HFFc6 (cell line): Measurements from ENCODE around the gene ZNF692. TPM values are rescaled to one million over a fixed set of nuclear protein-coding genes. Genes with fewer than 3 reads are reported as not detected.

ENCODE experiments used
- DNase-seq: peaks from one replicate; pipeline ENCODE4 v3.0.0-alpha.2; 2018
- H3K27ac Mint-ChIP-seq: 2 replicates; pipeline ENCODE4 v1.8.0; 2020; ENCODE audit warnings: mild to moderate bottlenecking, mixed read lengths
- H3K27me3 Mint-ChIP-seq: 2 replicates; pipeline ENCODE4 v1.8.0; 2021; ENCODE audit warnings: mild to moderate bottlenecking, moderate library complexity, mixed read lengths; ENCODE audit not compliant: insufficient read depth
- H3K36me3 Mint-ChIP-seq: 2 replicates; pipeline ENCODE4 v1.8.0; 2021; ENCODE audit warnings: low read depth, mixed read lengths
- H3K4me1 Mint-ChIP-seq: 2 replicates; pipeline ENCODE4 v1.8.0; 2020; ENCODE audit warnings: low read depth, mixed read lengths
- H3K4me3 Mint-ChIP-seq: 2 replicates; pipeline ENCODE4 v1.8.0; 2020; ENCODE audit warnings: mild to moderate bottlenecking, moderate library complexity, mixed read lengths
- H3K9me3 Mint-ChIP-seq: 2 replicates; pipeline ENCODE4 v1.8.0; 2020; ENCODE audit warnings: mild to moderate bottlenecking, mixed read lengths
- total RNA-seq, 6 experiments: library from RNA; stranded (reverse); fragmentation: NEBNext Ultra II Directional; extraction: Animal tissue kit (Norgen Biotek cat#: 25700); gene quantifications; 2 replicates in 1 of 6; 3 replicates in 5 of 6; pipeline ENCODE4 v1.2.3, GENCODE V29; 2021
- TF ChIP-seq, protein P1 (sequence below): fragments of 200-600 bp; sonication (generic); IDR thresholded peaks from 2 replicates; pipeline ENCODE4 v1.5.0; 2021; ENCODE audit warnings: antibody characterized with exemption, mild to moderate bottlenecking

ZNF692 gene
- total RNA-seq, 6 experiments from 2014 or later, result 18.4 to 28.9 (median 21.1) TPM

DNA sequence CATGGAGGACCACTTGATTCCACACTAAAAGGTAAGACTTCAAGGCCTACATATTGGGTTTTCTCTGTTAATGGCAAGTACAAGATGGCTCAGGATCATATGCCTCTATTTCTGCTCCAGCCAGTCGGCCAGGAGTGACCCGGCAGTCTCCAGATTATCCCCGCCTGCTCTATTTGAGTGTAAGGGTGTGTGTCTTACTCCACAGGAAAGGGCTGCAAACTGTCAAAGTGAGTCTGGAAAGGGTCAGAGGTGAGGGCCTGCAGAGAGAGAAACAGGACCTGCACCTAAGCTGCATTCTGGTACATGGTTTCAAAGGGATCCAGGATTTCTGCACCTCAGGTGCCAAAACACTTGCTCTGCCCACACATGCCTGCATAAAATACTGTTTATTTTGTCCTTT is 9.2 kb downstream of the ZNF692 start:
- H3K36me3 Mint-ChIP-seq, result peaks cover 6% of the 10 kb centered on the region
- no peak overlapping the region for H3K27ac Mint-ChIP-seq
- no peaks in the 10 kb centered on the region for H3K4me1 Mint-ChIP-seq
- no peaks in the 10 kb centered on the region for H3K9me3 Mint-ChIP-seq
- peaks cover 1% of the 10 kb centered on the region; the same call in 1 of the 2 replicates for H3K27me3 Mint-ChIP-seq
- no peak for DNase-seq
- TF ChIP-seq, protein P1, sequence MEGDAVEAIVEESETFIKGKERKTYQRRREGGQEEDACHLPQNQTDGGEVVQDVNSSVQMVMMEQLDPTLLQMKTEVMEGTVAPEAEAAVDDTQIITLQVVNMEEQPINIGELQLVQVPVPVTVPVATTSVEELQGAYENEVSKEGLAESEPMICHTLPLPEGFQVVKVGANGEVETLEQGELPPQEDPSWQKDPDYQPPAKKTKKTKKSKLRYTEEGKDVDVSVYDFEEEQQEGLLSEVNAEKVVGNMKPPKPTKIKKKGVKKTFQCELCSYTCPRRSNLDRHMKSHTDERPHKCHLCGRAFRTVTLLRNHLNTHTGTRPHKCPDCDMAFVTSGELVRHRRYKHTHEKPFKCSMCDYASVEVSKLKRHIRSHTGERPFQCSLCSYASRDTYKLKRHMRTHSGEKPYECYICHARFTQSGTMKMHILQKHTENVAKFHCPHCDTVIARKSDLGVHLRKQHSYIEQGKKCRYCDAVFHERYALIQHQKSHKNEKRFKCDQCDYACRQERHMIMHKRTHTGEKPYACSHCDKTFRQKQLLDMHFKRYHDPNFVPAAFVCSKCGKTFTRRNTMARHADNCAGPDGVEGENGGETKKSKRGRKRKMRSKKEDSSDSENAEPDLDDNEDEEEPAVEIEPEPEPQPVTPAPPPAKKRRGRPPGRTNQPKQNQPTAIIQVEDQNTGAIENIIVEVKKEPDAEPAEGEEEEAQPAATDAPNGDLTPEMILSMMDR, result no peak
- H3K4me3 Mint-ChIP-seq, result no peak overlapping the region

DNA sequence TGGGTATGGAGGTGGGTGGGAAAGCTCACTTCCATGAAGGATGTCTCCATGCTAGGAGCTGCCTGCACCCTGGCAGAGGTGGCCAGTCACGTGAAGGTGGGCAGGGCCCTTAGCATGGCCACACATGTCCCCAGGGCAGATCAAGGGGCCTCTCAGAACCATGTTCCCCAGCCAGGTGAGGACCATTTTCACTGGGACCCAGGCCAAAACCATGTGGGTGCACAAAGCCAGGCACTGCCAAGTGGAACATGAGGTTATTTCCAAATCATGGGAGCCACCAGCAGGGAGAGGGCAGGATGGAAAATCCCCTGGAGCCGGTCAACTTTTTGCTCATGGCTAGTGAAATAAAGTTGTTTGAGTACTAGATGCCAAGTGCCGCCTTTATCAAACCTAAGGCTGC is 9.7 kb downstream of the ZNF692 start:
- H3K4me1 Mint-ChIP-seq, result no peaks in the 10 kb centered on the region
- H3K36me3 Mint-ChIP-seq, result peaks cover 6% of the 10 kb centered on the region
- DNase-seq, result no peak
- no peaks in the 10 kb centered on the region for H3K9me3 Mint-ChIP-seq
- TF ChIP-seq, protein P1, result no peak
- peaks cover under 1% of the 10 kb centered on the region; the same call in 1 of the 2 replicates for H3K27me3 Mint-ChIP-seq
- H3K27ac Mint-ChIP-seq, result no peak overlapping the region
- H3K4me3 Mint-ChIP-seq, result no peak overlapping the region

DNA sequence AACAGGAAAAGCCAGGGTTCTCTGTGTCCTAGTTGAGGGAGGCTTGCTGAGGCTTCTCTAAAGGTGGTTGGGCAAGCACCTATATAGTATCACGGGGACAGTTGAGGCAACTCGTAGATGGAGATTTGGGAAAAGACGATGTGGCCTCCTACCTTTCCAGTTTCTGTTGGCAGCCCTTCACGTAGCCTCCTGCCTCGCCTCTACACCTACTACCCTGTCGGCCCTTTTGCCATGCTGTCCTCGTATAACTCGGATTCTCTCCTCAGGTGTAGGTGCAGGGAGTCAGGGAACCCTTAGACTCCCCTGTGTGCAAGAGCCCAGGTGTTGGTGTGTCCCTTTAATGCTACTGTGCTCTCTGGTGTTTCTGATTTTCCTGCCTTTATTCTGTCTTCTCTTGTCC is 10.3 kb downstream of the ZNF692 start:
- TF ChIP-seq, protein P1, result no peak
- Mint-ChIP-seq H3K4me3 (no peak overlapping the region), H3K27me3 (no peaks in the 10 kb centered on the region), H3K9me3 (no peaks in the 10 kb centered on the region), H3K4me1 (no peaks in the 10 kb centered on the region), H3K36me3 (peaks cover 6% of the 10 kb centered on the region), H3K27ac (no peak overlapping the region)
- no peak for DNase-seq

DNA sequence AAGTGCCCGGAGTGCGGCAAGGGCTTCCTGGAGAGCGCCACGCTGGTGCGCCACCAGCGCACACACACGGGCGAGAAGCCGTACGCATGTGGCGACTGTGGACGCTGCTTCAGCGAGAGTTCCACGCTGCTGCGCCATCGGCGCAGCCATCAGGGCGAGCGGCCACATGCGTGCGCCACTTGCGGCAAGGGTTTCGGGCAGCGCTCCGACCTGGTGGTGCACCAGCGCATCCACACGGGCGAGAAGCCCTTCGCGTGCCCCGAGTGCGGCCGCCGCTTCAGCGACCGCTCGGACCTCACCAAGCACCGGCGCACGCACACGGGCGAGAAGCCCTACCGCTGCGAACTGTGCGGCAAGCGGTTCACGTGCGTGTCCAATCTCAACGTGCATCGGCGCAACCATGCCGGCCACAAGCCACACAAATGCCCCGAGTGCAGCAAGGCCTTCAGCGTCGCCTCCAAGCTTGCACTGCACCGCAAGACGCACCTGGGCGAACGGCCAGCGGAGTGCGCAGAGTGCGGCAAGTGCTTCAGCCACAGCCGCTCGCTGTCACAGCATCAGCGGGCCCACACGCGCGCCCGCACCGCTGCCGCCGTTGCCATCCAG is 10.8 kb downstream of the ZNF692 start:
- Mint-ChIP-seq H3K27ac (no peak overlapping the region), H3K4me1 (no peaks in the 10 kb centered on the region), H3K36me3 (peaks cover 6% of the 10 kb centered on the region), H3K9me3 (no peaks in the 10 kb centered on the region), H3K27me3 (no peaks in the 10 kb centered on the region), H3K4me3 (no peak overlapping the region)
- TF ChIP-seq, protein P1, result no peak
- DNase-seq, result no peak

DNA sequence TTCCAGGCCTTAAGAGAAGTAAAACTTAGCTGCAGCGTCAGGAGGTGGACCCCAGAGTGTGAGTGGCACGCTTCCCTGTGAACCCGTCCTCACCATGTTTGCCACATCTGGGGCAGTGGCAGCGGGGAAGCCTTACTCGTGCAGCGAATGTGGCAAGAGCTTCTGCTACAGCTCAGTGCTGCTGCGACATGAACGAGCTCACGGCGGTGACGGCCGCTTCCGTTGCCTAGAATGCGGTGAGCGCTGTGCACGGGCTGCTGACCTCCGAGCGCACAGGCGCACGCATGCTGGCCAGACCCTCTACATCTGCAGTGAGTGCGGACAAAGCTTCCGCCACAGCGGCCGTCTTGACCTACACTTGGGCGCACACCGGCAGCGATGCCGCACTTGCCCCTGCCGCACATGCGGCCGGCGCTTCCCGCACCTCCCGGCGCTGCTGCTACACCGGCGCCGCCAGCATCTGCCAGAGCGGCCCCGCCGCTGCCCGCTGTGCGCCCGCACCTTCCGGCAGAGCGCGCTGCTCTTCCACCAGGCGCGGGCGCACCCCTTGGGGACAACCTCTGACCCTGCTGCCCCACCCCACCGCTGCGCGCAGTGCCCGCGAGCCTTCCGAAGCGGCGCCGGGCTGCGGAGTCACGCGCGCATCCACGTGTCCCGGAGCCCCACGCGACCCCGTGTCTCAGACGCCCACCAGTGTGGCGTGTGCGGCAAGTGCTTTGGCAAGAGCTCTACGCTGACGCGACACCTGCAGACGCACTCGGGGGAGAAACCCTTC is 11.5 kb downstream of the ZNF692 start:
- Mint-ChIP-seq H3K36me3 (peaks cover 6% of the 10 kb centered on the region), H3K4me1 (peaks cover 3% of the 10 kb centered on the region), H3K27me3 (no peaks in the 10 kb centered on the region), H3K4me3 (no peak overlapping the region), H3K27ac (no peak overlapping the region), H3K9me3 (no peaks in the 10 kb centered on the region)
- no peak for DNase-seq
- TF ChIP-seq, protein P1, result no peak
